Cardiac muscle cell (in vitro differentiated cells and primary cell): ENCODE data around the gene YBX3. TPM values are rescaled to one million over a fixed set of nuclear protein-coding genes. Genes with fewer than 3 reads are reported as not detected.
"Not testable (repeated sequence)": the region's sequence is repeated elsewhere in the genome, so short reads cannot be mapped to it uniquely, and the experiment has no call there.

ENCODE experiments used
- DNase-seq, 2 donors: peaks; one replicate each; pipeline versions ENCODE4 v3.0.0 to v3.0.0-alpha.2; 2010 to 2017; ENCODE audit warnings: low read depth in 1 of 2, low spot score in 1 of 2
- H3K27ac ChIP-seq: fragments of 200-600 bp; sonication (generic); 2 replicates; pipeline ENCODE4 v1.5.1; 2016
- H3K27me3 ChIP-seq: fragments of 200-600 bp; sonication (generic); 2 replicates; pipeline ENCODE4 v1.6.0; 2016; ENCODE audit warnings: control low read depth
- H3K36me3 ChIP-seq: fragments of 200-600 bp; sonication (generic); 2 replicates; pipeline ENCODE4 v1.5.1; 2016; ENCODE audit warnings: control low read depth
- H3K4me1 ChIP-seq: fragments of 200-600 bp; sonication (generic); 2 replicates; pipeline ENCODE4 v1.8.1; 2017; ENCODE audit warnings: low read depth, mild to moderate bottlenecking, mixed run types
- H3K4me3 ChIP-seq: fragments of 200-600 bp; sonication (generic); 2 replicates; pipeline ENCODE4 v1.5.1; 2016; ENCODE audit warnings: mild to moderate bottlenecking
- H3K9me3 ChIP-seq: fragments of 200-600 bp; sonication (generic); 2 replicates; pipeline ENCODE4 v1.5.1; 2017; ENCODE audit warnings: low read depth, mild to moderate bottlenecking, control low read depth
- CTCF ChIP-seq: IDR thresholded peaks from 2 replicates; pipeline ENCODE4 v1.5.1; 2012; ENCODE audit warnings: low read depth, mild to moderate bottlenecking, low read length
- polyA plus RNA-seq: library from polyadenylated mRNA; unstranded; fragments of >200 nt; fragmentation: Nextera tagmentation; extraction: Ambion mirVana; gene quantifications from 2 replicates; pipeline ENCODE4 v1.2.1, GENCODE V29; 2016
- total RNA-seq: library from RNA; depleted of rRNA; stranded (reverse); fragments of >200 nt; gene quantifications from 2 replicates; pipeline ENCODE4 v1.2.3, GENCODE V29; 2016

YBX3 gene
- total and polyA plus RNA-seq, 2 experiments from 2014 or later: 173 to 212 TPM

GRCh38 chr12:10750385-10750727 lies 27.2 kb upstream of the YBX3 start:
- no peaks in the 10 kb centered on the region for H3K4me1 ChIP-seq
- H3K27me3 ChIP-seq: no peaks in the 10 kb centered on the region
- no peak for DNase-seq
- no peaks in the 10 kb centered on the region for H3K9me3 ChIP-seq
- H3K36me3 ChIP-seq: no peaks in the 10 kb centered on the region
- no peak for TF ChIP-seq CTCF
- H3K4me3 ChIP-seq: no peak overlapping the region
- no peak overlapping the region for H3K27ac ChIP-seq

GRCh38 chr12:10749700-10750384 lies 26.7 kb upstream of the YBX3 start:
- DNase-seq: peak; percentile 85 to 96
- Histone ChIP-seq H3K4me1 (no peaks in the 10 kb centered on the region), H3K36me3 (no peaks in the 10 kb centered on the region), H3K4me3 (no peak overlapping the region), H3K27me3 (no peaks in the 10 kb centered on the region), H3K27ac (no peak overlapping the region), H3K9me3 (no peaks in the 10 kb centered on the region)
- peak; percentile 96 for TF ChIP-seq CTCF

- no peaks in the 10 kb centered on the region for H3K36me3 ChIP-seq
- no peak for DNase-seq
- H3K4me1 ChIP-seq: no peaks in the 10 kb centered on the region
- no peak for TF ChIP-seq CTCF
- no peaks in the 10 kb centered on the region for H3K9me3 ChIP-seq
- H3K27me3 ChIP-seq: no peaks in the 10 kb centered on the region
- no peak overlapping the region for H3K27ac ChIP-seq
- H3K4me3 ChIP-seq: no peak overlapping the region
Measured at GRCh38 chr12:10747730-10748129, 24.6 kb upstream of the YBX3 start.

GRCh38 chr12:10743420-10743819 lies 20.3 kb upstream of the YBX3 start:
- H3K27me3 ChIP-seq, H3K9me3 ChIP-seq, H3K36me3 ChIP-seq, H3K27ac ChIP-seq, H3K4me1 ChIP-seq, H3K4me3 ChIP-seq, DNase-seq: not testable (repeated sequence)

GRCh38 chr12:10741845-10742244 lies 18.7 kb upstream of the YBX3 start:
- Histone ChIP-seq H3K9me3 (no peaks in the 10 kb centered on the region), H3K27me3 (no peaks in the 10 kb centered on the region), H3K4me3 (no peak overlapping the region), H3K27ac (no peak overlapping the region), H3K4me1 (no peaks in the 10 kb centered on the region), H3K36me3 (no peaks in the 10 kb centered on the region)
- TF ChIP-seq CTCF: no peak
- no peak for DNase-seq

- Histone ChIP-seq H3K27me3 (no peaks in the 10 kb centered on the region), H3K27ac (no peak overlapping the region), H3K4me1 (no peaks in the 10 kb centered on the region), H3K4me3 (no peak overlapping the region), H3K9me3 (no peaks in the 10 kb centered on the region), H3K36me3 (no peaks in the 10 kb centered on the region)
- TF ChIP-seq CTCF: no peak
- DNase-seq: no peak
Measured at GRCh38 chr12:10740182-10740581, 17.1 kb upstream of the YBX3 start.
